Endometrium (tissue), 2 donors: ENCODE data around the gene TXNDC8.

Experiments used
- FAIRE-seq: peaks from 2 replicates; lab custom pipeline; 2012; peaks lifted over from hg19 to GRCh38; lab: Jason Lieb, UNC
- donor health status: control.
- donor health status: control.

TXNDC8 gene

GRCh38 chr9:110278080-110278707 lies 59.5 kb downstream of the TXNDC8 start:
- FAIRE-seq: no peak

GRCh38 chr9:110276781-110277180 lies 60.9 kb downstream of the TXNDC8 start:
- FAIRE-seq: peak; percentile 90

GRCh38 chr9:110270211-110270995 lies 67.3 kb downstream of the TXNDC8 start:
- no peak for FAIRE-seq

- no peak for FAIRE-seq
Observed at GRCh38 chr9:110266795-110267194, 70.9 kb downstream of the TXNDC8 start.

GRCh38 chr9:110261632-110262031 lies 76.0 kb downstream of the TXNDC8 start:
- FAIRE-seq: no peak

- no peak for FAIRE-seq
Observed at GRCh38 chr9:110260911-110261310, 76.8 kb downstream of the TXNDC8 start.

GRCh38 chr9:110259566-110259965 lies 78.1 kb downstream of the TXNDC8 start:
- no peak for FAIRE-seq

GRCh38 chr9:110258690-110259091 lies 79.0 kb downstream of the TXNDC8 start:
- no peak for FAIRE-seq

GRCh38 chr9:110257956-110258355 lies 79.7 kb downstream of the TXNDC8 start:
- no peak for FAIRE-seq

- FAIRE-seq: no peak
Observed at GRCh38 chr9:110257097-110257841, 80.4 kb downstream of the TXNDC8 start.

GRCh38 chr9:110256380-110257096 lies 81.1 kb downstream of the TXNDC8 start, which contains the start of gene TXN:
TSS of gene TXN (minus strand) at chr9:110256507. CDS start at chr9:110256435, 72 bp downstream.
- FAIRE-seq: no peak

GRCh38 chr9:110255463-110256379 lies 81.9 kb downstream of the TXNDC8 start:
- FAIRE-seq: no peak

- no peak for FAIRE-seq
Observed at GRCh38 chr9:110255034-110255462, 82.6 kb downstream of the TXNDC8 start.

- FAIRE-seq: no peak
Observed at GRCh38 chr9:110254500-110254899, 83.2 kb downstream of the TXNDC8 start.
